Lower lobe of right lung (tissue), 2 donors: ENCODE measurements around the gene CTSD. TPM values are rescaled to one million over a fixed set of nuclear protein-coding genes. Genes with fewer than 3 reads are reported as not detected.
"Not testable (repeated sequence)": the region's sequence is repeated elsewhere in the genome, so short reads cannot be mapped to it uniquely, and the experiment has no call there.

ENCODE experiments used
- ATAC-seq, 2 donors: fragments of 200-7000 bp; cut with Tn5 transposase; one replicate each; pipeline ENCODE4 v1.9.1; 2020 to 2022; ENCODE audit warnings: mild to moderate bottlenecking in 2 of 2, moderate library complexity in 2 of 2
- DNase-seq: peaks from one replicate; pipeline ENCODE4 v3.0.0-alpha.2; 2020
- H3K27ac ChIP-seq: fragments of 200-600 bp; one replicate; pipeline ENCODE4 v1.8.0; 2022
- H3K27me3 ChIP-seq: fragments of 200-600 bp; one replicate; pipeline ENCODE4 v1.8.0; 2022; ENCODE audit warnings: low read depth
- H3K36me3 ChIP-seq: fragments of 200-600 bp; one replicate; pipeline ENCODE4 v1.8.0; 2022; ENCODE audit warnings: mild to moderate bottlenecking
- H3K4me1 ChIP-seq: fragments of 200-600 bp; one replicate; pipeline ENCODE4 v1.8.0; 2022
- H3K4me3 ChIP-seq: fragments of 200-600 bp; one replicate; pipeline ENCODE4 v1.8.0; 2022; ENCODE audit warnings: mild to moderate bottlenecking
- H3K9me3 ChIP-seq: fragments of 200-600 bp; one replicate; pipeline ENCODE4 v1.8.0; 2022
- intact Hi-C: fragments of 100-400 bp; cut with DNase I; formaldehyde crosslinking; loops from one replicate; pipeline ENCODE4 v1.11.0; 2022
- total RNA-seq: library from RNA; stranded (reverse); fragmentation: NEBNext Ultra II Directional; extraction: Animal tissue kit (Norgen Biotek cat#: 25700); gene quantifications from one replicate; pipeline ENCODE4 v1.2.1, GENCODE V29; 2021
- TF ChIP-seq, protein P1 (sequence below): fragments of 200-600 bp; IDR thresholded peaks from one replicate; pipeline ENCODE4 v1.8.0; 2022; ENCODE audit warnings: antibody characterized with exemption, mild to moderate bottlenecking
- donor health status: DM: no; HTN: yes; CAD: no; lungs with severe emphysema.

The CTSD gene
- total RNA-seq, 1 donor from 2014 or later, result 2,919 TPM

DNA sequence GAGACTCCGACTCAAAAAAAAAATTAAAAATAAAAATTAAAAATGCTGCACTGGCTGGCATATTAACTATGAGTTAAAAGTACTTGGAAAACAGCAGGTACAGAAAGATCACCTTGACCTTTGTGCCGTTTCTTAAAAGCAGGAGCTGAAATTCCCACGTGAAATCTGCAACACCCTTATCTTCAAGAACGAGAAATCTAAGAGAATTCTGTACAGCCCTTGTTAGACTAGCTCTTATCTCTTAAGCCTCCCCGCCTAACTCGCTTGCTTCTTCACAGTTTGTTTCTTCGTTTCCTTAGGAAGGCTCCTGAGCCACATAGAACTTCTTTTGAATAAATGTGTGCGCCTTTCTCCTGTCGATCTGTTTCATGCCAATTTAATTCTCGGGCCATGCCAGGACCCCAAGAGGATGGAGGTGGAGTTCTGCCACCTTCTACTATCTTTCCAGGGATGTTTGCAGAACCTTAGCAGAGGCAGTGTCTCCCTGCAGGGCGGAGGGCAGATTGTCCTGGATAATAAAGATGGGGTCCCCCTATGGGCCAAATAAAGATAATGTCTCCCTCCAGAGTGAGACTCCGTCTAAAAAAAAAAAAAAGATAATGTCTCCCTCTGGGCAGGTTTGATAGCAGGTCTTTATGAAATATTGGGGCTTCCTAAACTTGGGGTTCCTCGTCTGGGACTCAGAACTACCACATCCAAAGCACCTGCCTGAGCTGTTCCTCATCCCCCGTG lies 43.7 kb upstream of the CTSD start:
- intact Hi-C loops, result no loop called here
- no peak for DNase-seq
- ATAC-seq, result no peak
- H3K27ac ChIP-seq, result no peak overlapping the region
- no peaks in the 10 kb centered on the region for H3K9me3 ChIP-seq
- H3K4me1 ChIP-seq, result no peaks in the 10 kb centered on the region
- TF ChIP-seq, protein P1, sequence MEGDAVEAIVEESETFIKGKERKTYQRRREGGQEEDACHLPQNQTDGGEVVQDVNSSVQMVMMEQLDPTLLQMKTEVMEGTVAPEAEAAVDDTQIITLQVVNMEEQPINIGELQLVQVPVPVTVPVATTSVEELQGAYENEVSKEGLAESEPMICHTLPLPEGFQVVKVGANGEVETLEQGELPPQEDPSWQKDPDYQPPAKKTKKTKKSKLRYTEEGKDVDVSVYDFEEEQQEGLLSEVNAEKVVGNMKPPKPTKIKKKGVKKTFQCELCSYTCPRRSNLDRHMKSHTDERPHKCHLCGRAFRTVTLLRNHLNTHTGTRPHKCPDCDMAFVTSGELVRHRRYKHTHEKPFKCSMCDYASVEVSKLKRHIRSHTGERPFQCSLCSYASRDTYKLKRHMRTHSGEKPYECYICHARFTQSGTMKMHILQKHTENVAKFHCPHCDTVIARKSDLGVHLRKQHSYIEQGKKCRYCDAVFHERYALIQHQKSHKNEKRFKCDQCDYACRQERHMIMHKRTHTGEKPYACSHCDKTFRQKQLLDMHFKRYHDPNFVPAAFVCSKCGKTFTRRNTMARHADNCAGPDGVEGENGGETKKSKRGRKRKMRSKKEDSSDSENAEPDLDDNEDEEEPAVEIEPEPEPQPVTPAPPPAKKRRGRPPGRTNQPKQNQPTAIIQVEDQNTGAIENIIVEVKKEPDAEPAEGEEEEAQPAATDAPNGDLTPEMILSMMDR, result no peak
- H3K27me3 ChIP-seq, result peaks cover 19% of the 10 kb centered on the region
- no peak overlapping the region for H3K4me3 ChIP-seq
- no peaks in the 10 kb centered on the region for H3K36me3 ChIP-seq

- intact Hi-C loops, result no loop called here
- DNase-seq, result no peak
Observed at GRCh38 chr11:1805525-1805924, 41.8 kb upstream of the CTSD start.

DNA sequence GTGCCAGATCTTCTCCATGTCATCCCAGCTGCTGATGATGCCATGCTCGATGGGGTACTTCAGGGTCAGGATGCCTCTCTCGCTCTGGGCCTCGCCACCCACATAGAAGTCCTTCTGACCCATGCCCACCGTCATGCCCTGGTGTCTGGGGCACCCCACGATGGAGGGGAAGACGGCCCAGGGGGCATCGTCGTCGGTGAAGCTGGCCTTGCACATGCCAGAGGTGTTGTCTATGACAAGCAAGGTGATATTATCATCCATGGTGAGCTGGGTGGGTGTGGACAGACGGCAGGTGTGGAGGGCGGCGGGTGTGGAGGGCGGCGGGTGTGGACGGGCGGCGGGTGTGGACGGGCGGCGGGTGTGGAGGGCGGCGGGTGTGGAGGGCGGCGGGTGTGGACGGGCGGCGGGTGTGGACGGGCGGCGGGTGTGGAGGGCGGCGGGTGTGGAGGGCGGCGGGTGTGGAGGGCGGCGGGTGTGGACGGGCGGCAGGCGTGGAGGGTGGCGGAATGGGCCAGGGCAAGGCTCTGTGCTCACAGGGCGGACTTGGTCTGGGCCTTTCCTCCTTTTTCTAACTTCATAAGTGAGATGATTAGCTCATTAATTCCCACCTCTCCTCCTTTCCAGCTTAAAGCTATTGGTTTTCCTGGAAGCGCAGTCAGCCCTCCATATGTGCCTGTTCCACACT lies 40.2 kb upstream of the CTSD start:
- ATAC-seq, H3K9me3 ChIP-seq, H3K4me1 ChIP-seq, intact Hi-C loops, H3K27ac ChIP-seq, H3K4me3 ChIP-seq, DNase-seq, H3K36me3 ChIP-seq: not testable (repeated sequence)
- peaks cover 19% of the 10 kb centered on the region for H3K27me3 ChIP-seq

More at GRCh38 chr11:1805525-1805924, 41.8 kb upstream of the CTSD start:
- H3K27me3 ChIP-seq, result peaks cover 19% of the 10 kb centered on the region
- H3K4me3 ChIP-seq, result no peak overlapping the region
- TF ChIP-seq, protein P1, result no peak
- no peaks in the 10 kb centered on the region for H3K4me1 ChIP-seq
- H3K27ac ChIP-seq, result no peak overlapping the region
- no peaks in the 10 kb centered on the region for H3K36me3 ChIP-seq
- ATAC-seq, result no peak
- no peaks in the 10 kb centered on the region for H3K9me3 ChIP-seq

DNA sequence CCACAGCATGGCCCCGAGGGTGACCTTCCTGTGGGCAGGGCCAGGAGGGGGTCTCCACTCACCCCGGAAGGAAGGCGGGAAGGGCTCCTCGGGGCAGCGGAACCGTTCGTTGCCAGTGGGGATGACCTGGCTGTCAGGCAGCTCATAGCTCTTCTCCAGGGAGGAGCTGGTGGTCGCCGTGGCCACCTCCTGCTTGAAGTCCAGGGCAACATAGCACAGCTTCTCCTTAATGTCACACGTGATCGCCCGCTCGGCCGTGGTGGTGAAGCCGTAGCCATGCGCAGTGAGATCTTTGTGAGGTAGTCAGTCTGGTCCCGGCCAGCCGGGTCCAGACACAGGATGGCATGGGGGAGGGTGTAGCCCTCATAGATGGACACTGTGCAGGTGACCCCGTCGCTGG lies 39.5 kb upstream of the CTSD start:
- TF ChIP-seq, protein P1, result no peak
- Histone ChIP-seq H3K9me3 (no peaks in the 10 kb centered on the region), H3K36me3 (no peaks in the 10 kb centered on the region), H3K4me3 (no peak overlapping the region), H3K4me1 (no peaks in the 10 kb centered on the region), H3K27ac (no peak overlapping the region), H3K27me3 (peaks cover 19% of the 10 kb centered on the region)
- ATAC-seq, result no peak
- intact Hi-C loops, result no loop called here
- DNase-seq, result no peak

DNA sequence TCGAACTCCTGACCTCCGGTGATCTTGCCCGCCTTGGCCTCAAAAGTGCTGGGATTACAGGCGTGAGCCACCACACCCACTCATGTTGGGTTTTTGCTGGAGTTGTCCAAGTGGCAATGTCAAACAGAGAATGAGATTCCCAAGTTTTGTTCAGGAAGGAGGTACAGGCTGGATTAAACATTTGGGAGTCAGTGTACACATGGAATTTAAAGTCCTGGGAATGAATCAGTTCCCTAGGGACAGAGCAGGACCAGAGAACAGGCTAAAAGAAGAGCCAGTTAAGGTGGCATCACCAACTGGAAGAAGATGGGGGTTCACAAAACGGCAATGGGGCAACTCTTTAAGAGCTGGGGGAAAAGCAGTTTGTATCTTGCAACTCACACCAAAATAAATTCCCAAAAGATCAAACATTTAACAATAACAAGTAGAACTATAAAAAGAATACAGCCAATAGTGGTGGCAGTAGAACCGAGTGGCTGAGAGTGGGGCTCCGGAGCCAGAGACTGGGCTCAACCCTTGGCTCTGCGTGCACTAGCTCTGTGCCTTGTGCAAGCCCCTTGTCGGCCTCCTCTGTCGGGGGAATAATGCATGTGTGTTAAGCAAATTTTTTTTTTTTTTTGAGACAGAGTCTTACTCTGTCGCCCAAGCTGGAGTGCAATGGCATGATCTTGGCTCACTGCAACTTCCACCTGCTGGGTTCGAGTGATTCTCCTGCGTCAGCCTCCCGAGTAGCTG lies 33.8 kb upstream of the CTSD start:
- TF ChIP-seq, protein P1, result no peak
- intact Hi-C loops, result no loop called here
- Histone ChIP-seq H3K4me1 (no peaks in the 10 kb centered on the region), H3K27me3 (peaks cover 10% of the 10 kb centered on the region), H3K27ac (no peak overlapping the region), H3K9me3 (no peaks in the 10 kb centered on the region), H3K36me3 (no peaks in the 10 kb centered on the region), H3K4me3 (no peak overlapping the region)
- DNase-seq (no peak), ATAC-seq (no peak)
